Astrocyte of the cerebellum (primary cell): Measurements from ENCODE around the gene DSCAM.

ENCODE experiments used
- DNase-seq: peaks from one replicate; pipeline ENCODE4 v3.0.0-alpha.2; 2011; ENCODE audit warnings: low read depth
- H3K4me3 ChIP-seq: 2 replicates; pipeline ENCODE4 v1.5.1; 2011; ENCODE audit warnings: mild to moderate bottlenecking, low read depth, low read length, moderate library complexity
- in situ Hi-C: cut with HindIII; loops from 2 replicates; pipeline ENCODE4 v1.10.0; 2017; ENCODE audit warnings: low sequenced_read_pairs
- TF ChIP-seq, protein P1 (sequence below): IDR thresholded peaks from 2 replicates; pipeline ENCODE4 v1.5.1; 2012; ENCODE audit warnings: low read length, low read depth, moderate library complexity, mild to moderate bottlenecking; ENCODE audit errors: missing control alignments

DSCAM gene

DNA sequence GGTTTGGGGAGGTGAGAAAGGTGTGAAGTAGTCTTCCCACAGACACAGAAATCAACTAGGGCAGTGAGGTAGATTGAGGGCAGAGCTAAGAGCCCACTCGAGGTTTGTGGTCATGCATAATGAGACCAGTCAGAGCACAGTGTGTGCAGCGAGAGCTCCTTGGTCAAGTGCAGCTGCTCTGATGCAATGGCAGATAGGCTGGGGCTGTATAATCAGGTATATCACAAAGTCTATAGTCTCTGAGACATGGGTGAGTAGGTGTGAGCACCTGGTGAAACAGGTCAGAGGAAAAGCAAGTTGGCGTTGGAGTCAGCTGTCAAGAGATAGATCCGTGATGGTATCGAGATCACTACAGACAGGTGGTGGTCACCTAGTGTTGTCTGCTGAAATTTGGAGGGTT, 17.6 kb downstream of the DSCAM start:
- no peak for DNase-seq
- in situ Hi-C loops = no loop called here
- no peak overlapping the region for H3K4me3 ChIP-seq
- TF ChIP-seq, protein P1, sequence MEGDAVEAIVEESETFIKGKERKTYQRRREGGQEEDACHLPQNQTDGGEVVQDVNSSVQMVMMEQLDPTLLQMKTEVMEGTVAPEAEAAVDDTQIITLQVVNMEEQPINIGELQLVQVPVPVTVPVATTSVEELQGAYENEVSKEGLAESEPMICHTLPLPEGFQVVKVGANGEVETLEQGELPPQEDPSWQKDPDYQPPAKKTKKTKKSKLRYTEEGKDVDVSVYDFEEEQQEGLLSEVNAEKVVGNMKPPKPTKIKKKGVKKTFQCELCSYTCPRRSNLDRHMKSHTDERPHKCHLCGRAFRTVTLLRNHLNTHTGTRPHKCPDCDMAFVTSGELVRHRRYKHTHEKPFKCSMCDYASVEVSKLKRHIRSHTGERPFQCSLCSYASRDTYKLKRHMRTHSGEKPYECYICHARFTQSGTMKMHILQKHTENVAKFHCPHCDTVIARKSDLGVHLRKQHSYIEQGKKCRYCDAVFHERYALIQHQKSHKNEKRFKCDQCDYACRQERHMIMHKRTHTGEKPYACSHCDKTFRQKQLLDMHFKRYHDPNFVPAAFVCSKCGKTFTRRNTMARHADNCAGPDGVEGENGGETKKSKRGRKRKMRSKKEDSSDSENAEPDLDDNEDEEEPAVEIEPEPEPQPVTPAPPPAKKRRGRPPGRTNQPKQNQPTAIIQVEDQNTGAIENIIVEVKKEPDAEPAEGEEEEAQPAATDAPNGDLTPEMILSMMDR = no peak

DNA sequence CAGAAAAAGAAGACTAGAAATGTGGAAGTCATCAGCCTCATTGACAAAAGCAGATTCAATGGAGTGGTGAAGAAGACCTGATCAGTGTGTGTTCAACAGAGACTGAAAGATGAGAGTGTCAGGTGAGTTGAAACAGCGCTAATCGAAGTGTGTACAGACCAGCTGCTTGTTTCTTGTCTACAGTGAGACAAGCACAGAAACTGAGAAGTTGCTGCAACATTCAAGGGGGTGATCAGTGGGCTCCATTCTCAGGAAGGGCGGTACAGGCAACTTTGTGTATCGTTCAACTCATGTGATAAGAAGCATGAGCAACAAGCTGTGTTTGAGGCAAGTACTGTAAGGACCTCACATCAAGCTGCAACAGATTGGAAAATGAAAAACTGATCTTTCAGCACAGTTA, 19.4 kb downstream of the DSCAM start:
- TF ChIP-seq, protein P1 = no peak
- H3K4me3 ChIP-seq = no peak overlapping the region
- in situ Hi-C loops = no loop called here

DNA sequence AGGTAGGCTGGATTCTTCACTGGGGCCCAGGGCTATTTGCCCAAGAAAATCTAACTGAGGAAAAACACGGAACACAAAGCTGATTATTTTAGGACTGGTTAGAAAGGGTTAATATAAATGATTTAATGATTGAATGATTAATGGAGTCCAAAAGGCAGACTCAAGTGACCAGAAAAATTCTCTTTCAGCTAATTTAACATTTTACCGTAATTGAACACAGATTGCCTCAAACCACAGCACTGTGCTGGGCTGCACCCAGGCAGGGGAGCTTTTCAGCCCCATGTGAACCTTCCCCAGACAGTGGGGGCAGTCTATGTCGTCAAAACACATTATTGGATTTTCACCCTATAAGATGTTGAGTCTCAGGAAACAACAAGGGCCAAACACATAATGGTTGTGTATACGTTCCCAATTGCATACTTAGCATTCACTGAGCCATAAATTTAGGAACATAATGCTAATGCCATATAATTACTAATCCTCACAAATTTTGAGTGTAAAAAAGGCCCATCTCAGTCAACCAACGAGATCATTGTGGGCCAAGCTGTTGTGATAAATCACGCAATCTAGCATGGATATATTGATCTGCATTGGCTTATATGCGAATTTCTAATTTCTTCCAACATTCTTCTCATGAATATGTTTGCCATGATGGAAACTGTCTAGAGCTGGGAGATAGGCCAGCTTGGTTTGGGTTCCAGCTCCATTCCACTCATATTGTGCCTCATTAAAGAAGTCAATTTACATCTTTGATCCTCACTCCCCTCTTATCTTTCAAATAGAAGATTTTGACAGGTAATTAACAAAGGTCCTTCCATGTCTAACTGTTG, 27.7 kb downstream of the DSCAM start:
- TF ChIP-seq, protein P1 = no peak
- in situ Hi-C loops = no loop called here
- no peak for DNase-seq
- H3K4me3 ChIP-seq = no peak overlapping the region

More for the DNA sequence above, 19.4 kb downstream of the DSCAM start:
- DNase-seq = no peak

DNA sequence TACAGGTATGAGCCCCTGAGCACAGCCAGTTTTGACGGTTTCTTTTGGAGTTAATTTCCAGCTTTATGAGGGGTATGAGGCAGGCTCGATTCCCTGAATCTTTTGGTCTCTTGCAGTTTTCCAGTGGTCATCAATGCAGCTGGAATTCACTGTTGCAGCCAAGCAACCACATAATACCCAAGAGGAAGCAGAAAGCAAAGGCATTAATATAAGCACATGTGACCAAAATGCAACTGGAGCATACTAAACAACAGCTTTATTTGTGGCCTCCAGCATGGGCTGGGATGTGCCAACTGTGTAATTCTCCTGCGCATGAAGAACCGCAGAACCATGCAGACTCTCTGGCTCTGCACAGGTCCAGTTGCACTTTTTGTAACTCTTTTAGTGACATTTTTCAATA, 33.0 kb downstream of the DSCAM start:
- no peak for DNase-seq
- in situ Hi-C loops = no loop called here
- TF ChIP-seq, protein P1 = no peak
- no peak overlapping the region for H3K4me3 ChIP-seq

DNA sequence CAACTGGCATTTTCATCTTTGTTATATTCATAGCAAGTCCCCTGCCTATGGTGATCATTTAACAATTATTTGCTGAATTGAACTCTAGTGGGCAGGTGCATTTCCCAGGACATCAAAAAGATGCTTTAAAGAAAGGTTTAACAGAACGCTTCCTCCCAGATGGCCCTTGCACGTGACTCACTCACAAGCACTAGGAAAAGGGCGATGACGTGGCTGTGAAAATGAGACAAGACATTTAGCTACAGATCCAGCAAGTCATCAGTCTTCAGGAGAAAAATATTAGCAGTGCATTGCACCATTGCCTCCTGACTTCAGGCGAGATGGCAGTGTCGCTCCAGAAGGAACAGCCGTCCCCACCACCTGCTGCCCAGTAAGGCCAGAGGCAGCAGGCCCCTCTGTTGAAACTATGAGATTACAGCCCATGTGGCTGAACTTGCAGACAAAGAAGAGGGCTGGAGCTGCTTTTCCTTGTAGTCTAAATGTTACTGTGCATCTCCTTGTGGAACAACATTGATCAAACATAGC, 37.2 kb downstream of the DSCAM start:
- no peak for DNase-seq
- in situ Hi-C loops = no loop called here

DNA sequence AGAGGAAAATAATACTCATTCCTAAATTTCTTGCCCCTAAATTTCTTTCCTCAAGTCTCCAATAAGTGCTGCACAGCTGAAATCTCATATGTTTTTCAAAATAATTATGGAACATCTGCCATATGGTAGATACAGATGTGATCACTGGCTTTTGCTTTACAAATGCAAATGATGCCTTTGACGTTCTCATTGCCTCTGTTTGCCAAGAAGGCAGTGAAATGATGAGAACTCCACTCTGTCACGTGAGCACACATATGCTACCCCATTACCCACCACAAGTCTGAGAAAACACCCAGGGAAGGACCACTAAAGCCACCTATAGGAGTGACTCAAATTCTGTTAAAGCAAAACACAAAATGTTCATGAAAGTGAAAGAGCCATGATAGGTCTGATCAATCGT, 43.9 kb downstream of the DSCAM start:
- no peak for DNase-seq
- no peak overlapping the region for H3K4me3 ChIP-seq
- TF ChIP-seq, protein P1 = no peak
- in situ Hi-C loops = no loop called here

More for the DNA sequence above, 37.2 kb downstream of the DSCAM start:
- TF ChIP-seq, protein P1 = no peak
- H3K4me3 ChIP-seq = no peak overlapping the region
